ENCODE results near the gene PGAM1. TPM values are rescaled to one million over a fixed set of nuclear protein-coding genes. Genes with fewer than 3 reads are reported as not detected.
"Not testable (repeated sequence)": the region's sequence is repeated elsewhere in the genome, so short reads cannot be mapped to it uniquely, and the experiment has no call there.

PGAM1 gene
- total RNA-seq, 1 donor from 2014 or later: 207 TPM

DNA sequence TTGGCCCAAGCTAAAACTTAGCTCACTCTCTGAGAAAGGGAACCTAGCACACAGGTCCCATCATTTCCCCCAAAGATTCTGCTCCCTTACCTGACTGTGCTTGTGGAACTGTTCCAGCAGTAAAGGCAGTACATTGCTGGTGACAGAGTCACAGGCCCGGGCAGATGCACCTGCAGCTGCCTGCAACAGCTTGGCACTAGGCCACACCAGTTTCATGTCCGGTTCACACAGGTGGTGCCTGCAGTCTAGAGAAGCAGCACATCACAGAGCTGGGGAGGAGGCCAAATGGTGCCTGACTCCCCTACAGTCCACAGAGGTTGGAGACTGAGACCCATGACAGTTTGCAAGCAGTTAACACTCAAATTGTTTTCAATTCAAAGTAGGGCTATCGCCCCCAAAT, 42.2 kb downstream of the PGAM1 start:
- no peak overlapping the region for H3K27ac Mint-ChIP-seq
- no peak for TF ChIP-seq CTCF (conservative IDR thresholded peaks at IDR 0.05)
- H3K4me1 Mint-ChIP-seq (ENCODE audit: unreplicated experiment): peaks cover 11% of the 10 kb centered on the region
- no peak overlapping the region for H3K4me3 Mint-ChIP-seq
- H3K9me3 Mint-ChIP-seq: no peaks in the 10 kb centered on the region
- no peaks in the 10 kb centered on the region for H3K27me3 Mint-ChIP-seq
- no peak for DNase-seq (ENCODE audit: extremely low spot score, unreplicated experiment)
- H3K36me3 Mint-ChIP-seq: peaks cover 24% of the 10 kb centered on the region

DNA sequence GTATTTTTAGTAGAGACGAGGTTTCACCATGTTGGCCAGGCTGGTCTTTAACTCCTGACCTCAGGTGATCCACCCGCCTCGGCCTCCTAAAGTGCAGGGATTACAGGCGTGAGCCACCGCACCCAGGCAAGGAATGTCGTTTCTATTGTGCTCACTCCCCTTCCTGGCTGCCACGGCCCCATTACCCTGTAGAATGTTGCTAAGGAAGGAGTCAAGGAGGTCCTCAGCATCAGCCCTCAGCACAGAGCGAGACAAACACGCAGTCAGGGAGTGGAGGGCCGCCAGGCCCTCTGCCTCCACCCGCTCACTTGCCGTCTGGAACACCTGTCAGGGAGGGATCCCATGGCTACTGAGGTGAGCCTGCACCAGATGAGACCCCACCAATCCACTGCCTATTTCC, 42.8 kb downstream of the PGAM1 start:
- Mint-ChIP-seq H3K27ac (peak overlapping the region; percentile 74), H3K36me3 (peaks cover 25% of the 10 kb centered on the region)
- DNase-seq (ENCODE audit: extremely low spot score, unreplicated experiment); H3K9me3 Mint-ChIP-seq; H3K4me3 Mint-ChIP-seq; H3K4me1 Mint-ChIP-seq (ENCODE audit: unreplicated experiment); H3K27me3 Mint-ChIP-seq: not testable (repeated sequence)

DNA sequence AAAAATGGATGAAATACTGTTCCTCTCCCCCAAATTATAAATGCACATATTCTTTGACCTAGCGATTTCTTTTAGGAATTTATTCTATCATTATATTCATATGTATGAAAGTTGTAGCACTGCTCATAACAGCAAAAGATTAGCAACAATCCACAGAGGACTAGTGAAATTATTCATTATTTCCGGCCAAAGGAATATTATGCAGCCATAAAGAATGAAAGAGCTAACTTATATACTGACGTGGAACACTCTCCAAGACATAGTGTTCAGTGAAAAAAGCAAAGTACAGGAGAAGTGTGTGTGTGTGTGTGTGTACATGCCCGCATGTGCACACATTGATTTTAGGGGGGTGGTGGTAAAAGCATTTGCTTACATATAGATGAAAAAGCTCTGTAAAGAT, 48.9 kb downstream of the PGAM1 start:
- no peak for TF ChIP-seq CTCF (conservative IDR thresholded peaks at IDR 0.05)
- H3K27me3 Mint-ChIP-seq: no peaks in the 10 kb centered on the region
- H3K9me3 Mint-ChIP-seq: no peaks in the 10 kb centered on the region
- H3K36me3 Mint-ChIP-seq: peaks cover 33% of the 10 kb centered on the region
- H3K4me1 Mint-ChIP-seq (ENCODE audit: unreplicated experiment): no peaks in the 10 kb centered on the region
- no peak overlapping the region for H3K27ac Mint-ChIP-seq
- no peak overlapping the region for H3K4me3 Mint-ChIP-seq
- no peak for DNase-seq (ENCODE audit: extremely low spot score, unreplicated experiment)

DNA sequence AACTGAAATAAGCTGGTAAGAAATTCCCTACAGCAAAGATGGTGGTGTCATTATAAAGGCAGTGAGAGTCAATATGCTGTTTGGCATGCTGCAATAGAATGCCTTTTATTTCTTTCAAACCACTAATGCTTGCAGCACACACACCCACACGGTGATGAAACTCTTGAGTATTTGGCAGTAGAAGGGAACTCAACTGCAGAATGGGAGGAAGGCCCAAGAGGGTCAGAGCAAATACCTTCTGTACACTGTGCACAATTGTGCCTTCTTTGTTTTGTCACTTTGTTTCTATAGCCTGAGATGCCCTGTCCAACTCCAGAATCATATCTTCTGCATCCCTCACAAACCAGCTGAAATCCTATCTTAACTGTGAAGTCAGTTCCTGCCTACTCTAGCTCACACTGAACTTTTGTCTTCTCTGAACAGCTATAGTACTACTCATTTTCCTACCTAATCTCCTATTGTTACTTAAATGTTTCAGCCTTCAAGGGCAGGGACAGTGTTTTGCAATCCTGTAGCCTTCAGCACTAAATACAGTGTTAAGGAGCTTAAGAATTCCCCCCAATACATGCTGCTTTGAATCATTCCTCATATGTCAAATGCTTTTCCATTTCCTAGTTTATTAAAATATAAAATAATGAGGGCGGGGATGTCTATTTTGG, 50.1 kb downstream of the PGAM1 start:
- Mint-ChIP-seq H3K36me3 (peaks cover 35% of the 10 kb centered on the region), H3K4me3 (no peak overlapping the region), H3K27ac (no peak overlapping the region), H3K9me3 (no peaks in the 10 kb centered on the region), H3K27me3 (no peaks in the 10 kb centered on the region), H3K4me1 (ENCODE audit: unreplicated experiment) (no peaks in the 10 kb centered on the region)
- DNase-seq (ENCODE audit: extremely low spot score, unreplicated experiment): no peak
- no peak for TF ChIP-seq CTCF (conservative IDR thresholded peaks at IDR 0.05)

DNA sequence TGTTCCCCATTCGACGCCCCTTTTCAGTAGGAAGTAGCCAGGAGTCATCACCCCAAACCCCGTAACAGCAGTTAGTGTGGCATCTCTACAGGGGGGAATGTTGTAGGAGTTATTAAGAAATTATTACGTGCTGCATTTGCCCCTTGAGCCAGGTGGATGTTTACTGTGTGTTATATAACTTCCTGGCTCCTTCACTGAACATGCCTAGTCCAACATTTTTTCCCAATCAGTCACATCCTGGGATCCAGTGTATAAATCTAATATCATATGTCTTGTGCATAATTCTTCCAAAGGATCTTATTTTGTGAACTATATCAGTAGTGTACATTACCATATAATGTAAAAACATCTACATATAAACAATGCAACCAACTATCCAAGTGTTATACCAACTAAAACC, 53.4 kb downstream of the PGAM1 start:
- not testable (repeated sequence) for H3K27ac Mint-ChIP-seq; H3K4me3 Mint-ChIP-seq; H3K27me3 Mint-ChIP-seq; H3K9me3 Mint-ChIP-seq; H3K4me1 Mint-ChIP-seq (ENCODE audit: unreplicated experiment); DNase-seq (ENCODE audit: extremely low spot score, unreplicated experiment)
- peaks cover 33% of the 10 kb centered on the region for H3K36me3 Mint-ChIP-seq

DNA sequence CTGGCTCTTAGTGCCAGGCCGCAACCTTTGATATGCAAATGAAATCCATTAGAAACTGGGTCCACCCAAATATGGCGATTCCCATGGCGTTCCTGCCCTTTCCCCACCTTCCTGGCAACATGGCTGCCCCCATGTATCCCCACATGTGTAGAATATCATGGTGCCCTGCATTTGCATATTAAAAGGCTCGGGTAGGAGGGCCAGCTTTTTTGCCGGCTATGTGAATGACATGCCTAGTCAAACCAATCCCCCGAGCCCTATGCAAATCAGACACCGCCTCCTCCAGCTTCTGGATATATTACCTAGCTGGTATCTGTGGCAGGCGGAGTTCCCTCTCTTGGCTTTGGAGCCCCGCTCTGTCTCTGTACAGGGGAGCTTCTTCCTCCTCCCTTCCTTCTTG, 53.9 kb downstream of the PGAM1 start:
- no peaks in the 10 kb centered on the region for H3K9me3 Mint-ChIP-seq
- H3K27me3 Mint-ChIP-seq: no peaks in the 10 kb centered on the region
- H3K27ac Mint-ChIP-seq: no peak overlapping the region
- no peak for DNase-seq (ENCODE audit: extremely low spot score, unreplicated experiment)
- peaks cover 30% of the 10 kb centered on the region for H3K36me3 Mint-ChIP-seq
- no peaks in the 10 kb centered on the region for H3K4me1 Mint-ChIP-seq (ENCODE audit: unreplicated experiment)
- no peak for TF ChIP-seq CTCF (conservative IDR thresholded peaks at IDR 0.05)
- H3K4me3 Mint-ChIP-seq: no peak overlapping the region

GRCh38 chr10:97481071-97481470, 55.1 kb downstream of the PGAM1 start:
- Mint-ChIP-seq H3K36me3 (peaks cover 27% of the 10 kb centered on the region), H3K4me3 (no peak overlapping the region), H3K9me3 (no peaks in the 10 kb centered on the region), H3K27ac (peak overlapping the region; percentile 41), H3K27me3 (no peaks in the 10 kb centered on the region), H3K4me1 (ENCODE audit: unreplicated experiment) (no peaks in the 10 kb centered on the region)
- no peak for DNase-seq (ENCODE audit: extremely low spot score, unreplicated experiment)
- no peak for TF ChIP-seq CTCF (conservative IDR thresholded peaks at IDR 0.05)
